GM12872 (cell line): Measurements from ENCODE around the gene SYTL2.

Experiments
- CTCF ChIP-seq: IDR thresholded peaks from 3 replicates; pipeline ENCODE4 v1.5.1; 2011; ENCODE audit warnings: low read depth, mild to moderate bottlenecking, low read length, moderate library complexity; ENCODE audit not compliant: insufficient read depth

The SYTL2 gene

DNA sequence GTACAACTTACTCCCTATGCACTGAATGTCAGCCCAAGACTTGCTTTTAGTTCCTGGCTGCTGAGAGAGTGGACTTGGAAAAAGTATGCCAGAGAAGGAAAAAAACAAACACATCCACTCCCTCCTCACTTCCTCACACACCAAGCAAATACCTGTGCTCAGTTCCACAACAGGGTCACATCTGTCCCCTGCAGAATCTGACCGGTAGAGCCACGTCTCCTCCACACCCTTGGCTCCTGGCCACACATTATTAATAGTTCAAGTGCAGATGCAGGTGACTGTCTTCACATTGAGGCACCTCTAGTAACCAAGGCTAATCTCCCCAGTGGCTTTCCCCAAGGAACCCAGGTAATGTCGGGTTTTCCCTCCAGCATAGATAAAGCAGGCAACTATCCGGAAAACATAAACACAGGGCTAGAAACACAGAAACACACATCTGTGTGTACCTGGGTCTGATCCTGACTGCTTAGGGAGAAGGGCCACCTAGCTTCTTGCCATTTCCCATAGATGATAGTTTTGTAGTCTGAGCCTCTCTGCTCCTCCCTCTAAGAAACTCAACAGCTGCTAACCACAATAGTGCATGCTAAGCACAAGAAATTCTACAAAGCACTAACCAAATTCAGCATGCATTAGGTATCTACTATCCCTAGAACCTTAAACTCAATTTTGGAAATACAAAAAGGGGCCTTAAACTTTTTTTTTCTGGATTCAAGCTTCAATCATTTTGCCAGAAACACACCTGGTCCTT, 10.2 kb downstream of the SYTL2 start:
- no peak for TF ChIP-seq CTCF

DNA sequence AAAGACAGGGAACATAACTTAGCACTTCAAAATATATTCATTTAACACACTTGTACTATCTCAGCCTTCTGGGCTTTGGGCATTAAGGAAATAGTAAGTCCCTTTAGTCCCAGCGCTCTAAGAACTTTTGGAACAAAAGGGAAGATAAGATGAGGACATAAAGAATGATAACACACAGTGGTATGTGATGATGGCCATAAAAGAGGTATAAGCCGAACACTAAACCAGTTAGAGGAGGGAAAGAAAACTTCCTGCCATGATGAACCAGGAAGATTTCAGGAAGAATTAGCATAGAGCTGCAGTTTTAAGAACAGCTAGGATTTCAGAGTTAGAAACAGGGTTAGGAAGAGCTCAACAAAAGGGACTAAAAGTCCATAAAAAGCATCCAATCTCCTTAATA, 11.8 kb downstream of the SYTL2 start:
- TF ChIP-seq CTCF = no peak

DNA sequence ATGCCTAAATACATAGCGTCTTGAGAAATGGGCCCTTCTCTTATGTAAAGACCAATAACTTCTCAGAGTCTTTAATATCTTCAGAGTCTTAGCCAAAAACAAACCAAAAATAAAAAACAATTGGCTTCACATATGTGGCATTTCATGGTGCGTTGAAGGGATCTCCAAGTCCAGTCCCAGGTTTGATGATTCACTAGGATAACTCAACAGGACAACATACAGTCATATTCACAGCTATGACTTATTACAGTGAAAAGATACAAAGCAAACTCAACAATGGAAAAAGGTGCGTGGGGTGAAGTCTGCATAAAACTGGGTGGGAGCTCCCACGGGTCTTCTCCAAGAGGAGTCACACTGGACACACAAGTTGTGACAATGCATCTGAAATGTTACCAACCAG, 12.6 kb downstream of the SYTL2 start:
- no peak for TF ChIP-seq CTCF

DNA sequence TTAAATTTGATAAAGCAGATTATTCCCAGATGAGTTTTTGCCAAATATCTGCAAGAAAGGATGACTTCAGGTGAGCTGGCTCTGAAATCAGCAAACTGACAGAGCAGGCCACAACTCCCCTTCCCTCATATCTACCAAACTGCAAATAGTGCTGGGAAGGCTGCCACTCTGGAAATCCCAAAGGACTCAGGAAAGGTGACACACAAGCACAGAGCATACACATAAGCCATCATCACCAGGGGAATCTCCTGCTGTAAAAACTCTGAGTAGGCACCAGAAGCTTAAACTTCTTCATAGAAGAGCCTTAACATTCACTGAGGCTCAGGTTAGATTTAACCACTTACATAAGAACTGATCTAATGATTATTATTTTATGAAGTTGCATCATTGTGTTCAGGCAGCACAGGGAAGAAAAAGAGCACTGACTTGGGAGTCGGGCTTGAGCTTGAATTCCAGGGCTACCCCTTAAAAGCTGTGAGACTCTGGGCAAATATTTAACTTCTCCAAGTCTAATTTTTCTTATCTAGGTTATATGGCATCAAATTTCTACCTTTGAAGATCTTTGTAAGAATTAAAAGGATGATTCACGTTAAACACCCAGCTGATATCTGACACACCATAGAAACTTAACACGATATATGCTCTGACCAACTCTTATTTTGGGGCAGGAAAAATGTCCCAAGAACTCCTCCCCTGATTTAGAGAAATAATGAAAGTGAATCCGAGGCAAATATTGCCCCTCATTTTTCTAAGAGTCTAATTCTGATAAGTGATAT, 15.0 kb downstream of the SYTL2 start:
- TF ChIP-seq CTCF = no peak

- TF ChIP-seq CTCF = no peak
Measured at GRCh38 chr11:85791409-85791990, 19.4 kb downstream of the SYTL2 start.

DNA sequence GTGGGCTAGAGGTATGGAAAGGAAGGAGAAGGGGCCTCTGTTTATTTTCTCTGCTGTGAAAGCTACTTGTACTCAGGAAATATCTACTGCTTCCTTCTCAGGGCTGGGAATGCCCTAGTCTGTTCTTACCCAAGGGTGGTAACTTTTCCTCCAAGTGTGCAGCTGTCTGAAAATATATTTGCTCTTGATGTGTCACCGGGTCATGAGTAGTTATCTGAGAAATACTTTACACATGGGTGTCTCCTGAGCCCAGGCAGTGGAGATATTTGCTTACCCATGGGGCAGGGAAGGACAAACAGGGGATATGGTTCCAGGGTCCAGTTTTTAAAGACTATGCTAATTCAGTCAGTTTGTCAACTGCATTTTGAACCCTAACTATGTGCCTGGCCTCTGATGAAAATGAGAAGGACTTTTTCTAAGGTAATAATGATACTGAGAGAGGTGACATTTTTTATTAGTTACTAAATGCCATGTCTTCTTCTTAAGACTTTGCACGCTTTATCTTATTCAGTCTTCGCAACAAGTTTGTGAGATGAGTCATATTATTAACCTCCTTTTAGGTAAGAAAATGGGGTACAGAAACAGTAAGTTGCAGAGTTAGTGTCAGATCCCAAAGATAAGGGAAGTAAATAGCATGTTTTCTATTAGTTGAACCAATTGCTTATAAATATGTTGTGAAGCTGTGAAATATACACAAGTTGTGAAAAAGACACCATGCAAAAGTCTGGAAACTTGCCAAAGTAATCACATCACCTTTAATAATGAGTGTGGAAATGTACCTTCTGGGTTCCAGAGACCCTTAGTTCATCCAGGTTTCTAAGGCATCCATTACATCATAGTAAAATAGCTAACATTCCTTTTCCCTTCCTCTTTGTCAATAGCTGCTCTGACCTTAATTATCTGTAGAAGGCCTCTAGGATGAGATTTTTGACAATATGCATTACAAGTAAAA, 22.9 kb downstream of the SYTL2 start:
- TF ChIP-seq CTCF = no peak
